Stimulated activated CD4-positive, alpha-beta T cell treated with anti-CD3 and anti-CD28 coated beads, Interleukin-12 subunit alpha, Interleukin-12 subunit beta, amount 100 ng/mL, for 24 hours (primary cell): Measurements from ENCODE around the gene PDLIM5.

Experiments
- DNase-seq, 2 experiments: peaks; one replicate each; pipeline ENCODE4 v3.0.0-alpha.2; 2020; ENCODE audit warnings: low read depth in 2 of 2

The PDLIM5 gene

DNA sequence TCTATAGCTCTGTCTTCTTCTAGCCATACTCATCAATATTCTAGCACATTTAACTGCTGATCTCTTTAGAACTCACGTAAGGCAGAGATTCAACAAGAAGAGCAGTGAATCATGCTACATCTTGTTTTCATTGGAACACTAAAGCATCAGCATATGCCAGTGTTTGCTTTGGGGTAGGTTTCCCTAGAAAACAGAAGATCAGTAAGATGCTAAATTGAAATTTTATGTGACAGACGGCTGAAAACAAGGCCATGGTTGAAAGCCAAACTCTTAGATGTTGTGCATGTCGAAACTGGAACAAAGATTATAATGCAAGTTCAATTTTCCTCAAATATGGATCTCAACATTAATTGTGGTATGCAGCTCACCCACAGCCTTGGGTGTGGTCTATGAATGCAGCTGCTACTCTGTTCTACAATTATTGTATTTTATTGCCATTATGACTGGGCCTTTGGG is 107.6 kb downstream of the PDLIM5 start:
- no peak for DNase-seq

DNA sequence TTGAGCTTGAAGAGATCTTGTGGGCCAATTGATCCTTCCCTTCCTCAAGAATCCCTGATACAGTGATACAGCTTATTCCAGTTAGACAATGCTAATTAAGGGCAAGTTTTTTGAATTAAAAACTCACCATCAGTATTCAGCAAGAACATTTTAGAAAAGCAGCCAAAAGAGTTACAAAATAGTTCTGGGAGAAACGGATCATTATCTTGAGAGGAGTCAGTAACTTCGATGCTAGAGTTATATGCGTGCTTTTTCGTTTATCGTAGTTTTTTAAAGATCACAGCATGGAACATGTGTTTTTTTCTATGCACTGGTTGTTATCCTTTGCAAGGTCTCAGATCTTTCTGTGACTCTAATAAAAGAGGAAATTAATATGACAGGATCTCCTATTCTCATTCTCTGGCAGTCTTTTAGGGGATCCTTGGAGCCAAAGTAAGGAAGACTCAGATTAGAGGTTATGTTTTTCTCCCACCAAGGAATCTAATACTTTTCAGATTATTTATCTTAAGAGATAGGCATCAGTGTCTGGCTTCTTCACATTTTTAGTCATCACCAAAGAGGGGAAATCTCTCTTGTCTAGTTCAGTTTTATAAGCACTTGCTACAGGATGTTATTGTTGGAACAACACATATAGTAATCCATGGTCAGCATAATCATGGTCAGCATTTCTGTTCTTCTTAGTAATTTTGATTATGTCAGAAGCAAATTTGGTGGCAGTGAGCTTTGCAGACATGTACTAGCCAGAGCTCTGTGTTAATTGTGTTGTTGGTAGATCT is 109.7 kb downstream of the PDLIM5 start:
- no peak for DNase-seq

DNA sequence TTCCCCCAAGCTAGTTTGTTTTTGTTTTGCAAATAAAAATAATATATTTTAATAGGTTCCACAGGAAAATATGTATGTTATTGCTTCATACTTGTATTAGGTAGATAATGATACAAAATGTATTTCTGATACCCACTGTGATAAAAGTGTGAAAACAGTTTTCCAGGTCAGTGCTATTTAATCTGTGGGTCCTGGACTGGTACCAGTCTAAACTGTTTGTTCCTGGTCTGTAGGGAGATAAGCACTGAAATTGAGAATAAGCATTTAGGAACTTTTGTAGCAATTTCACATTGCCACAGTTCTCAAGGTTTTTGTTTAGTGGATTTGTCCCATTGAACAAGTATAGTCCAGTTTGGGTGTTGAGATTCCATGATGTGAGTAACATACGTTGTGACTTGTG is 110.5 kb downstream of the PDLIM5 start:
- no peak for DNase-seq

DNA sequence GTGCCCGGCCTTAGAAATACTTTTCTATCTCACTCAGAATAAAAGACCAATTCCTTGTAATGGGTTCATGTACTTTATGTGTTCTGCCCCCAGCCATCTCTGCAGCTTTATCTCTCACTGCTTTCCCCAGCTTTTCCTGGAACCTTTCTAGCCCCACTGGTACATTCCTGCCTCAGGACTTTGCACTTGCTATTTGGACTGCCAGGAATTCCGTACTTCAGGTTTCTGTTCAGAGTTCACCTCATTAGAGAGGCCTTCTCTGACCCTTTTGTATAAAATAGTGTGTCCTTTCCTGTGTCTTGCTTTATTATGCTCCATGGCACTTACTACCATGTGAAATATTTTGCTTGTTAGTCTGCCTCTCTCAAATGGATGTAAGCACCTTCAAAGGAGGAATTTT is 112.5 kb downstream of the PDLIM5 start:
- DNase-seq, result no peak

DNA sequence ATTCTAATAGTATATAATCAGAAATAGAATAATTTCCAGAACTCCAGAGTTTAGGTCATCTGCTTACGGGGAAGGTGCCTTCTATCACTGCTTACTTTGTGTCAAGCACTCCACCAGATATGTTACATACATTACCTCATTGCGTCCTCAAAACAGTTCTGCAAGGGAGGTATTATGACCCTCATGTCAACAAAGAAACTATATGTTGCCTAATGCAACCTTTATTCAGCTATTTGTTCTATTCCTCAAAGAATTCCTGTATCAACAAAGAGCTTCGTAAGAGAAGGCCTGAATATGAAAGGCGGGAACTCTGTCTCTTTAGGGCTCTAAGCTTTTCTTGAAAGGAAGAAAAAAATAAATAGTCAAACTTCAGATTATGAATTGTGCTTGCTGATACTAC is 114.7 kb downstream of the PDLIM5 start:
- DNase-seq, result no peak

DNA sequence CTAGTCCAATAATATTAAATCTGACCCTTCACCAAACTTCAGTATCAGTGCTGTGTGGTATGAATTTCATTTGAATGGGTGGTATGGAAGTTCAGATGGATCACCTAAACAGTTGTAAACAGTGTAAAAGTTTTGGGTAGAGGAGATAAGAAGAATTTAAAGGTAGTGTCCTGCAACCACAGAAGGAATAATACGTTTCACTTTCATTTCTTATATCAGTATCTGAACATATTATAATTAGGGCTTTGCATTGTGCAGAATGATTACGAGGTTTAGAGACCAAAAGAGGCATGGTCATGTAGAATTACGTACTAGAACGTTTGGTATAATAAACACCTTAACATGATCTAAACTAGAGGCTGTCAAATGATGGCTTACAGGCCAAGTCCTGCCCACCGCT is 116.1 kb downstream of the PDLIM5 start:
- DNase-seq, result no peak

DNA sequence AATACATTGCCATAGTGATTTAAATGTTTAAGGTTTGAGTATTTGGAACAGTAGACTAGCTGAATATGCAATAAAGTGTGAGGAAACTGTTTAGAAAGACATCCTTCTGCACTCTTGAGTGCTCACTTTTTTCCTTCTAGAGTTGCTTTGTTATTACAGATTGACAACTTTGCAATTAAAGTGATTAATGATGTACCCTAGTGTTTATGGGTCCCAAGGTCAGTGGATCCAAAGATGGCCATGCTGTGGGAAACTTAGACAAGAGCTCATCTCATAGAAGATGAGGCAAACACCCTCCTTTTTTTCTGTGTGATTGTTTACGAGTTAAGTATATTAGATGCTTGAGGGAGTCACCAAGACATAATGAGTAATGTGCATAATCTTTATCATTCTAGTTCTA is 118.8 kb downstream of the PDLIM5 start:
- DNase-seq, result no peak

DNA sequence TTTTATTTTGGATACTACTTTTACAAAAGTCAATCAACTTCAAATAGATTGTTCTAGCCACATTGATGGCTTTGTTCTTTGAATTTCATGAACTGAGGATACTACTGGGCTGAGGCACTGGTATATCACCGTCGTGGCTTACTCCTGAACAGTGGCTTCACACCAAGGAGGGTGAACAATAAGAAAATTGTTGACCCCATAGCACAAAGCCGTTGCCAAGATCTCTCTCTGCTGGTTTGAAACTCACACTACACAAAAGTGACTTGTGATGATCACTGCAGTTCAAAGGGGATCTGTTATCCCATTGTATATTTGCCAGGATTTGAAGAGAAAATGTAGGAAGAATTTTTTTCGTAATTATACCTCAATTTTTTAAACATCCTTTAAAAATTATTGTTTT is 119.6 kb downstream of the PDLIM5 start:
- DNase-seq, result no peak

DNA sequence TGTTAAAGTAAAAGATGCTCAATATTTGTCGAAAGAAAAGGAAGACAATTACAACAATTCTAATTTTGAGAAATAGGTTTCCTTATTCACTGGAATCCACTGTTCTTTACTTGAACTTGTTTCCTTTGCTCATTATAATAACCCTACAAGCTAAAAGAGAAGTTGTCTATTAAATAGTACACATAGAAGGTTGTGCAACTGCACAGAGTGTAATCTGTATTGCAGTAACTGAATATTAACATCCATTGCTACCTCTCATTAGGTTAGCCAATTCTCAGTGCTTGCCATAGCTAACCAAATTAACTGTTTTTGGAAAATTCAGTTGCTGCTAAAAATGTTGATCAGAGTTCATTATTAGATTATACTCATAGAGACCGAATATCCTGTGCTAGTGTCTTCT is 120.0 kb downstream of the PDLIM5 start:
- no peak for DNase-seq

DNA sequence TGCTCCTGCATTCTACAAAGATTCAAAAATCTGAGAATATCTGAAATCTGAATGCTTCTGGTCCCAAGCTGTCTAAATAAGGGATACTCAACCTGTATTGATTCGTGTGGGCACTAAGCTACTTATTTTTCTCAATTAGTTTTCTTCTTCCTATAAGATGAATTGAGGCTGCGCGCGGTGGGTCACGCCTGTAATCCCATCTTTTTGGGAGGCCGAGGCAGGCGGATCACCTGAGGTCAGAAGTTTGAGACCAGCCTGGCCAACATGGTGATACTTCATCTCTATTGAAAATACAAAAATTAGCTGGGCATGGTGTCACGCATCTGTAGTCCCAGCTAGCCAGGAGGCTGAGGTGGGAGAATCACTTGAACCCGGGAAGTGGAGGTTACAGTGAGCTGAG is 122.3 kb downstream of the PDLIM5 start:
- no peak for DNase-seq

DNA sequence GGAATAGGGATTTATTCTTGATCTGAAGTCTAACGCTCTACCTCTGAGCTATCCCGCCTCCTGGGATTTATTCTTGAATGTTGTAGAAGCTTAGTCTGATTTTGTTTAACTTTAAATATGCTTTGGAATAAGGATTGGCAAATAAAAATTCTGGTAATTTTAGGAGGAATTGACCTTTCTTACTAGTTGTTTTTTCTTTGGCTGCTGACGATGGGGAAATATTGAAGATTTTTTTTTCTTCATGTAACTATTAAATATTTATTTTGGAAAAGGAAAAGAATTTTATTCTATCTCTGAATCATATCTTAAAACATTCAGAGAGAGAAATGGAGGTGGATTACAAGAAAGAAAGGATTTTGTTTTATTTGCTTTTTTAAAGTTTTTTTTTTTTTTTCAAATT is 122.9 kb downstream of the PDLIM5 start:
- no peak for DNase-seq

DNA sequence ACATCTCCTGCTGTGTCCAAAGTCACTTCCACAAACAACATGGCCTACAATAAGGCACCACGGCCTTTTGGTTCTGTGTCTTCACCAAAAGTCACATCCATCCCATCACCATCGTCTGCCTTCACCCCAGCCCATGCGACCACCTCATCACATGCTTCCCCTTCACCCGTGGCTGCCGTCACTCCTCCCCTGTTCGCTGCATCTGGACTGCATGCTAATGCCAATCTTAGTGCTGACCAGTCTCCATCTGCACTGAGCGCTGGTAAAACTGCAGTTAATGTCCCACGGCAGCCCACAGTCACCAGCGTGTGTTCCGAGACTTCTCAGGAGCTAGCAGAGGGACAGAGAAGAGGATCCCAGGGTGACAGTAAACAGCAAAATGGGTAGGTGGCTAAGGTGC is 123.9 kb downstream of the PDLIM5 start:
- DNase-seq, result no peak

DNA sequence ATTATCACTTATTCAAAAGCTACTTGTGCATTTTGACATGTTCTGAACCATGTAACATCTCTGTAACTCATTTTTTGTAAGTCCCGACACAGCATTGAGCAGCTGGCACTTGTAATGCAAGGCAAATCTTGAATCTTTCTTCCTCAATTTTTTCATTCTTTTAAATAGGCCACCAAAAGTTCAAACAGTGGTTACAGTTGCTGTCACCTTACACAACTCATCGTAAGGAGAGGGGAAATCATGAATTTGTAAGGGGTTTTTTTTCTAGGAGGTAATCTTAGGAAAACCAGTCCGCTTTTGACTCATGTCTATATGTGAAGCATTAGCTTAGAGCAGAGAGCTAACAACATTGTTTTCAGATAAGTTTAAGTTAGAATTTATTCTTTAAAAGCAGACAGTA is 124.5 kb downstream of the PDLIM5 start:
- DNase-seq, result no peak

DNA sequence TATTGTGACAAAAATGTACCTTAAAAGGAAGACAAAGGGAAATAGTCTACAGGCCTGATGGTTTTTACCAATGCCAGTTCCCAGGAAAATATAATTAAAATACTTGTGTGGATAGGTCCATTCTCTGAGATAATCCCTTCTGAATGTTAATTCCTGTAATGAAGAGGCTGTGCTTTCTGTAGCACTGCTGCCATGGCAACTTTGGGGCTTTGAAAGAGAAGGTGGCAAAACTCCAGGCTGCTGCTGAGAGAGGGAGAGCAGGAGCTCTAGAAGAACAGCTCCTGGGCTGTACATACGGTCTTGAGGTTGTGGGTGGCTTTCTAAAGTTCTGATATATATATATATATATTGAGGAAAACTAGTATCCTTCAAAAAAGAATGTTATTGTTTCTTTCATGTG is 125.4 kb downstream of the PDLIM5 start:
- no peak for DNase-seq

DNA sequence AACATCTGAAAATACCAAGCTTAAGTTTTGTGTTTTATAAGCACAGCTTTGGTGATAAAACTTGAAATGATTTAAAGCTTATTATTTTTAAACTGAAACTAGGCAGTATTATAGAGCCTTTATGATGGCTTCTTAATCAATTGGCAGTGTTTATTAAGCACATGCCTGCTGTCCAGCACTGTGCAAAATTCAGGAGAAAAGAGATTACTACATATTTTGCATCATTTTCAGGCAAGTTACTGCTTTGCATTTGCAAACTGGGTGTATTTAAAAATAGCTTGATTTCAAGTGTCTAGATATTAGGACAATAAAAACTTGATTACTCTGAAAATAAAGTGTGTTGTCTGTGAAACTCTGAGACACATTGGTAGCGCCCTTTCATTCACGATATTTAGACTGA is 126.5 kb downstream of the PDLIM5 start:
- no peak for DNase-seq

DNA sequence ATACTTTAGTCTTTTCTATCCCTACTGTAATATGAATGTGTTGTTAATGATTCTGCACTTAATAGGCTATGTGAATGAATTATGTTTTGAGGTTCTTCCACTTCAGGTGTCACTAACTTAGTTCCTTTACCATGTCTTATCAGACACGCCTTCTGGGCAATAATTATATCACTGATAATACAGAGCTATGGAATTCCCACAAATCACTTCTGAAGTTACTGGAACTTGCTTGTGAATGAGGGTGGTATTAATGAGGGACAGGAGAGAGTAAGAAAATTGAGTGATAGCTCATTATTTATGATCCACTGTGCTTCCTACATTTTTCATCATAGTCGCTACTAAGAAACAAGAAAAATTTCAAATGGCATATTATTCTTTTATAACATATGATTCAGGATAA is 130.0 kb downstream of the PDLIM5 start:
- DNase-seq, result no peak

DNA sequence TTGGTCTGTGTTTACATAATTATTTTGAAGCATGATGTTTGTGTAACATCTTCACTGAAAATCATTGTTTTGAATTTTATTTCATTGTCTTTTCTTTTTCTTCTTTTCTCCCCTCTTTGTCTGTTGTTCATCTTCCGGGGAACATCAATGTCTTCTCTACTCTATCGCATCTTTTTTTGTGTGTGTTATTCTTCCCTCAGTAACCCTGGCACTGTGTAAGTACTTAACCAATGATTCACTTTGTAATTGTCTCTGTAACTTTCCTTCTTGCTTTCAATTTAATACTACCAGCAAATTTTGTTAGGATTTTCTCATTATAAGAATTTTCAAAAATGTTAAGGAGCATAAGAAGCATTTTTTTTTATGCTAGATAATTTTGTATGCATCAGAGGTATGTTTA is 130.8 kb downstream of the PDLIM5 start:
- no peak for DNase-seq

DNA sequence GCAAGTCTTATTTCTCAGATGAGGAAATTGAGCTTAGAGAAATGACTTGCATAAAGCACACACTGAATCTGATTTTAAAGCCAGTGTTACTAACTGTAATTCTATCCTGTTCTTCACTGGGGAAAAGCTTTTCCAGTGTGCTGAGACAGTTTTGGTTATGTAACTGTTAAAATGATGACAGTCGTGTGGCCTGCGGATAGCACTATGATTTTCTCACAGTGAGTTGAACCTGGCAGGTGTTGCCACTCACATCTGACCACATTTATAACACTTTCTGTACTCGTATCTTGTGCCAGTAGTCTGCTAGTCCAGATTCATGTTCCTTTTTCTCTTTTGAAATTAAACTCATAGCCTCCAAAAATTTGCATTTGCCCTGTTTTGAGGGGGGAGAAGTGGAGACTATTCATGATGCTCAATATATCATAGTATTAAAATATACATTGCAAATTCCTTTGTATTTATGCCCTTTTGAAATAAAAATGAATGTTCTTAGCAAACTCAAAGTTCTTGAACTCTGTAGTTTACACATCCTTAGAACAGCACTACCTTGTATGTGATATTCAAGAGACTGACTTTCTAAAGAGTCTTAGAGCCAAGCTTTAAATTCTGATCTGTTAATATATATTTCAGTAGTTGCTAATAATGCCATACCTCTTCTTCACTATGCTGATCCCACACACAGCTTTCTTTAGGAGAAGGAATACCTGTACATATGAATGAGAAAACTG is 132.3 kb downstream of the PDLIM5 start:
- DNase-seq, result no peak

DNA sequence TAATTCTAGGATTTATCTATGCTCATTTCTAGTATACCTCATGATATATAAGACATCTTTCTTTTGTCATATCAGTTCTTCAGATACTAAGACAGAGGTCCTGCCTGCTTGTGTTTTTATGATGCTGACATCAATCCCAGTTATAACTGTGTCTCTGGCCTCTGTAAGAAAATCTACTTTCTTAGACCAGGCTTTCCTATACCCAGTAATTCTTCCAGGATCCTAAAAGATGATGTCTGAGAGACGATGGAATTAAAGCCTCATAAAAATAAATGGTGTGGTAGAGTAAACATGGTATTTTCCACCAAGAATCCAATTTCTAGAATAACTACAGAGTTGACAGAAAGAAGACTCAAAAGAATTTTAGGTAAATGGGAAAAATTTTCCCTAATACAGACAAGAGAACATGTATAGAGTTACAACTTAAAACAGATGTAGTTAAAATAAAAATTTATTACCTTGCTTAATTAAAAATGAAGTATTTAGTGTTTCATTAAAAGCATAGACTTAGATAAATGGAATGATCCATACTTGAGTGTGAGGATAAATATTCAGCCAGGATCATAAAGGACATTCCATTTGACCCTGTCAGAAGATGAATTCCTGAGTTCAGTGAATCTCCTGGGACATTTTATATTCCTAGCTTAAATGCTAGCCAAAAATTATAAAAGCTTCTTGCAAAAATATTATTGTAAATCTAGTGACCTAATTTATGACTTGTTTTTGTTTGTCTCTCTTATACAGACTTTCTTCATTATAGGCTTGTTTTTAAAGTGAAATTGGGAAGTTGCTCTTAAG is 137.4 kb downstream of the PDLIM5 start:
- no peak for DNase-seq

DNA sequence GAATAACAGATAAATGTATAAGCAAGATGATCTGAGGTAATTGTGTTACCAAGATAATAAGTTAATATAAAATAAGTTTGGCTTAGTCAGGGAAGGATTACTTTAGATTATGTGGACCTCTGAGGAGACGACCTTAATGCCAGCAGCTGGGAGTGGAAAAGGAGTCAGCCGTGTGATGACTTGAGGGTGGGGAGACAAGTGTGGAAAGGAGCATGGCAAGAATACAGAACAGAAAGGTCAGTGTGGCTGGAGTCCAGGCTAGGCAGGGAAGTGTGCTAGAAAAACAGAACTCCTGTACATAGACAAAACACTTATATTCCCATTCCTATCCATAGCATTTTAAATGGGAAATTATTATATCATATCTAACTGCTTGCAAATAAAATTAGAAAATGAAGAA is 138.8 kb downstream of the PDLIM5 start:
- DNase-seq, result no peak

DNA sequence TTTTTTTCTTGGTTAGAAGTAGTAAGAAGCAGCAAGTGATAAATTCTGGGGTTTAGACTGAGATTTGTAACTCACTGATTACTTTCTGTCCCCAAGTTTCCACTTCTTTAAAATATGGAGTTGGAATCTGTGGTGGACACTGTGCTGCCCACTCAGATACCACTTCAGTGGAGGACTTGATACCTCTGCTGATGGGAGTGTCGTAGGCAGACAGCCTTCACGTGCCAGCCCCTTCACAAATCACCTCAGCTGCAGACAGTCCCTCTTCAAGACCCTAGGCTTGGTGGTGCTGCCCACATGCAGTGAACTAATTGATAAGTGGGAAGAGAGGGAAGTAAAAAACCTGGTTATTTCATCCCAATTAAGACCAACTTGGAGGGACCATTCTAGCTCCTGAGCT is 139.5 kb downstream of the PDLIM5 start:
- DNase-seq, result no peak

DNA sequence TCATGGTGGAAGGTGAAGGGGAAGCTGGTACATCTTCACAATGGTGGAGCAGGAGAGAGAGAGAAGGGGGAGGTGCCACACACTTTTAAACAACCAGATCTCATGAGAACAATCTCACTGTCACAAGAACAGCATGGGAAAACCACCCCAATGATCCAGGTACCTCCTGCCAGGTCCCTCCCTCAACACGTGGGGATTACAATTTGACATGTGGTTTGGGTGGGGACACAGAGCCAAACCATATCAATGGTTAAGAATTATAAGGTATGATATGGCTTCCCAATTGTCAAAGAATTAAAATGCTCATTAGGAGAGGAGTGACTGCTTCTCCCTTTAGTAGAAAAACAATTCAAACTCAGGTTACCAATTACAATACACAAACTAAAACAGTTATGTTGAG is 143.3 kb downstream of the PDLIM5 start:
- no peak for DNase-seq
